Right atrium auricular region (tissue), 2 donors: ENCODE data around the gene SLIT1. TPM values are rescaled to one million over a fixed set of nuclear protein-coding genes. Genes with fewer than 3 reads are reported as not detected.

Experiments
- DNase-seq: peaks from one replicate; pipeline ENCODE4 v3.0.0-alpha.2; 2019; ENCODE audit warnings: low spot score
- H3K27ac ChIP-seq, 2 donors: fragments of 200-600 bp; sonication (generic); 1 replicate in 1 of 2; 2 replicates in 1 of 2; pipeline ENCODE4 v1.5.1; 2016 to 2019
- H3K27me3 ChIP-seq, 2 donors: fragments of 200-600 bp; sonication (generic); one replicate each; pipeline versions ENCODE4 v1.5.1 to v1.6.0; 2017 to 2019
- H3K36me3 ChIP-seq: fragments of 200-600 bp; sonication (generic); one replicate; pipeline ENCODE4 v1.5.1; 2016
- H3K4me1 ChIP-seq, 2 donors: fragments of 200-600 bp; sonication (generic); one replicate each; pipeline versions ENCODE4 v1.5.1 to v1.6.0; 2017 to 2019
- H3K4me3 ChIP-seq, 2 donors: fragments of 200-600 bp; sonication (generic); 1 replicate in 1 of 2; 2 replicates in 1 of 2; pipeline ENCODE4 v1.5.1; 2017 to 2019; ENCODE audit warnings: mild to moderate bottlenecking in 1 of 2, moderate library complexity in 1 of 2
- H3K9me3 ChIP-seq, 2 donors: fragments of 200-600 bp; sonication (generic); one replicate each; pipeline ENCODE4 v1.5.1; 2019
- total RNA-seq, 2 donors: library from RNA; depleted of rRNA; stranded (reverse); fragments of >200 nt; gene quantifications; one replicate each; pipeline ENCODE4 v1.1.0, GENCODE V29; 2016
- TF ChIP-seq, protein P1 (sequence below), 2 donors: fragments of 200-600 bp; sonication (generic); IDR thresholded peaks; one replicate each; pipeline ENCODE4 v1.5.1; 2019; ENCODE audit warnings: antibody characterized with exemption in 2 of 2

The SLIT1 gene
- total RNA-seq, 2 donors from 2014 or later, result not detected

DNA sequence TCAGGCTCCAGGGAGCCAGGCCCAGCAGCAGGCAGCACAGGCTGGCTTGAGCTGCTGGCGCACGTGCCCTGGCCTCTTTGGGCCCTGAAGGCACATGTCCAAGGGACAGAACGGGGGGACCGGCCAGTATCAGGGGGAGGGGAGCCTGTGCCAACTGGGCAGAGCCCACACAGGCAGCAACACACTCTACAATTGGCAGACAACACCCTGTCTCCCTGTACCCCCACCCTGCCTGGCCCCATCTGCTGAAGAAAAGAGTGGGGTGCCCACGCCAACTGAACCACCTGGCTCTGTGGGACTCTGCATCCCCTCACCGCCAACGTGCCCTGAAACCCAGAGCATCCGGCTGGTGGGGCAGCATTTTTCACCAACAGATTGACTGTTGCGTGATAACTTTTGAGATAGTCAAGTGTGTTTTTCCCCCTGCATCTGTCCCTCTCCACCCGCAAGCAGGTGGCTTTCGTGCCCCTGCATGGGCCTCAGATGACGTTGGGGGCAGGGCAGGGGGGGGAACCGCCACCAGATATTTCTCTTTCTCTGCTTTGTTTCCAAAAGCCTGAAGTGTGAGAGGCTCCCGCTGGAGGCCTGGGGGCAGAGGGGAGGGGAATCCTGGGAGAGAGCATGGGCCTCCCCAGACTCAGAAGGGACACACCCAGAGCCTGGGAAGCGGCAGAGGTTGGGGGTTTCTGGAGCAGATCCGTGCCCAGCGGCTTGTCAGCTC is 21.8 kb downstream of the SLIT1 start:
- TF ChIP-seq, protein P1, sequence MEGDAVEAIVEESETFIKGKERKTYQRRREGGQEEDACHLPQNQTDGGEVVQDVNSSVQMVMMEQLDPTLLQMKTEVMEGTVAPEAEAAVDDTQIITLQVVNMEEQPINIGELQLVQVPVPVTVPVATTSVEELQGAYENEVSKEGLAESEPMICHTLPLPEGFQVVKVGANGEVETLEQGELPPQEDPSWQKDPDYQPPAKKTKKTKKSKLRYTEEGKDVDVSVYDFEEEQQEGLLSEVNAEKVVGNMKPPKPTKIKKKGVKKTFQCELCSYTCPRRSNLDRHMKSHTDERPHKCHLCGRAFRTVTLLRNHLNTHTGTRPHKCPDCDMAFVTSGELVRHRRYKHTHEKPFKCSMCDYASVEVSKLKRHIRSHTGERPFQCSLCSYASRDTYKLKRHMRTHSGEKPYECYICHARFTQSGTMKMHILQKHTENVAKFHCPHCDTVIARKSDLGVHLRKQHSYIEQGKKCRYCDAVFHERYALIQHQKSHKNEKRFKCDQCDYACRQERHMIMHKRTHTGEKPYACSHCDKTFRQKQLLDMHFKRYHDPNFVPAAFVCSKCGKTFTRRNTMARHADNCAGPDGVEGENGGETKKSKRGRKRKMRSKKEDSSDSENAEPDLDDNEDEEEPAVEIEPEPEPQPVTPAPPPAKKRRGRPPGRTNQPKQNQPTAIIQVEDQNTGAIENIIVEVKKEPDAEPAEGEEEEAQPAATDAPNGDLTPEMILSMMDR (IDR thresholded peaks at IDR 0.05), result no peak
- DNase-seq, result no peak
- no peak overlapping the region for H3K4me3 ChIP-seq
- no peak overlapping the region for H3K27ac ChIP-seq
- H3K9me3 ChIP-seq, result no peaks in the 10 kb centered on the region
- no peaks in the 10 kb centered on the region for H3K4me1 ChIP-seq
- H3K27me3 ChIP-seq, result no peaks in the 10 kb centered on the region
- no peaks in the 10 kb centered on the region for H3K36me3 ChIP-seq

GRCh38 chr10:97163181-97163580 is 22.6 kb downstream of the SLIT1 start:
- DNase-seq, result no peak
- H3K4me3 ChIP-seq, result no peak overlapping the region
- H3K36me3 ChIP-seq, result no peaks in the 10 kb centered on the region
- H3K4me1 ChIP-seq, result no peaks in the 10 kb centered on the region
- TF ChIP-seq, protein P1 (IDR thresholded peaks at IDR 0.05), result no peak
- H3K9me3 ChIP-seq, result no peaks in the 10 kb centered on the region
- H3K27me3 ChIP-seq, result no peaks in the 10 kb centered on the region
- no peak overlapping the region for H3K27ac ChIP-seq

DNA sequence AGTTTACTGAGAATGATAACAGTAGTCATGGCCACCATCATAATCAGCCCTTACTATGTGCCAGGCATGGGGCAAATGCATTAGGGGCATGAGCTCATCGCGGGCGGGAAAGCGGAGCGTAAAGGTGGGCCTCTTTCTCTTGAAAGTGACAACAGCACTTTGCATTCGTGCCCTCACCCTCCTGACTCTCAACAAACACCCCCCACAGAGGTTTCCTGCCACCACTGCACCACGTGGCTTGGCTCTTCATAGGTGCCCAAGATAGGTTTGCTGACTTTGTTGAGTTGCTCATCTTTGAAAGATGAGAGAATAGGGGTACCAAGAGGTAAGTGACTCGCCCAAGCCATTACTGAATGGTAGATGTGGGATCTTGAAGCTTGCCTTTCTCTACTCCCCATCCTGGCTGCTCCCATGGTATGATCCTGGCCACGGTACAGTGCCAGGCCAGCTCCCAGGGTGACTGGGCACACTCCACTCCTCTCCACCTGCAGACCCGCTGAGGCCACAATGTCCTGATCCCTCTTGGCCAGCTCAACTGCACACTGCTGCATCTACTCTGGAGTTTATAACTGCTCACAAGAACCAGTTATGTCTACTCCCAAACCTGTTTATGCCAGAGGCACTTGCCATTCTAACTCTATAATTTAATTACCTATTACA is 26.0 kb downstream of the SLIT1 start:
- Histone ChIP-seq H3K4me3 (no peak overlapping the region), H3K4me1 (no peaks in the 10 kb centered on the region)
- TF ChIP-seq, protein P1 (IDR thresholded peaks at IDR 0.05), result no peak

GRCh38 chr10:97157578-97158095 is 28.1 kb downstream of the SLIT1 start:
- TF ChIP-seq, protein P1 (IDR thresholded peaks at IDR 0.05), result no peak
- Histone ChIP-seq H3K4me1 (no peaks in the 10 kb centered on the region), H3K9me3 (no peaks in the 10 kb centered on the region), H3K4me3 (no peak overlapping the region), H3K27ac (no peak overlapping the region), H3K36me3 (no peaks in the 10 kb centered on the region), H3K27me3 (no peaks in the 10 kb centered on the region)
- no peak for DNase-seq

More for the DNA sequence above, 26.0 kb downstream of the SLIT1 start:
- DNase-seq, result no peak
- H3K27me3 ChIP-seq, result no peaks in the 10 kb centered on the region
- H3K9me3 ChIP-seq, result no peaks in the 10 kb centered on the region
- H3K36me3 ChIP-seq, result no peaks in the 10 kb centered on the region
- H3K27ac ChIP-seq, result no peak overlapping the region

DNA sequence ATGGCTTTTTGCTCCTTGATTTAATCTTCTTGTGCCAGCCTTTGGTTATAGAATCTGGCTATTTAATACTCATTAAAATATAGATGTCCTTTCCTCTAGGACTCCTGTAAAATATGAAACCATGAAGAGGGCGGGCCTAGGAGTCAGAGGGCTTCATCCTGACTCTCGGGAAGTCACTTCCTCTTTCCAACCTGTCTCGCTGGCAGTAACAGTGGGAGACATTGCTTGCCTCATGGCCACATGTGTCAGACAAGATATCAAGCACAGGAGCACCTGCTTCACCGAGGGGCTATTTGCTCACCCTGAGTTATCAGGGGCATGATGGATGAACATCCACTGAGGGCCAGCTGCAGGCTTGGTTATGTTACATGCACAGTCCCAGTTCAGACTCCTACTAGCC is 31.0 kb downstream of the SLIT1 start:
- Histone ChIP-seq H3K27ac (no peak overlapping the region), H3K27me3 (no peaks in the 10 kb centered on the region), H3K9me3 (no peaks in the 10 kb centered on the region), H3K4me1 (no peaks in the 10 kb centered on the region), H3K36me3 (no peaks in the 10 kb centered on the region), H3K4me3 (no peak overlapping the region)
- TF ChIP-seq, protein P1 (IDR thresholded peaks at IDR 0.05), result no peak
- no peak for DNase-seq
